GM19452 (cell line): ENCODE measurements around the gene MYO1D.

ENCODE experiments used
- ATAC-seq: cut with Tn5 transposase; IDR thresholded peaks from one replicate; pipeline ENCODE4 v1.9.1; 2021; ENCODE audit not compliant: unreplicated experiment

MYO1D gene

GRCh38 chr17:32443827-32444300 is 433.1 kb downstream of the MYO1D start:
- ATAC-seq = no peak
